Activated CD4-positive, alpha-beta T cell treated with anti-CD3 and anti-CD28 coated beads, Interleukin-2, amount 50 U/mL, for 16 hours (primary cell): ENCODE data around the gene APBA3.

ENCODE experiments used
- DNase-seq: peaks from one replicate; pipeline ENCODE4 v3.0.0-alpha.2; 2020

Gene APBA3

DNA sequence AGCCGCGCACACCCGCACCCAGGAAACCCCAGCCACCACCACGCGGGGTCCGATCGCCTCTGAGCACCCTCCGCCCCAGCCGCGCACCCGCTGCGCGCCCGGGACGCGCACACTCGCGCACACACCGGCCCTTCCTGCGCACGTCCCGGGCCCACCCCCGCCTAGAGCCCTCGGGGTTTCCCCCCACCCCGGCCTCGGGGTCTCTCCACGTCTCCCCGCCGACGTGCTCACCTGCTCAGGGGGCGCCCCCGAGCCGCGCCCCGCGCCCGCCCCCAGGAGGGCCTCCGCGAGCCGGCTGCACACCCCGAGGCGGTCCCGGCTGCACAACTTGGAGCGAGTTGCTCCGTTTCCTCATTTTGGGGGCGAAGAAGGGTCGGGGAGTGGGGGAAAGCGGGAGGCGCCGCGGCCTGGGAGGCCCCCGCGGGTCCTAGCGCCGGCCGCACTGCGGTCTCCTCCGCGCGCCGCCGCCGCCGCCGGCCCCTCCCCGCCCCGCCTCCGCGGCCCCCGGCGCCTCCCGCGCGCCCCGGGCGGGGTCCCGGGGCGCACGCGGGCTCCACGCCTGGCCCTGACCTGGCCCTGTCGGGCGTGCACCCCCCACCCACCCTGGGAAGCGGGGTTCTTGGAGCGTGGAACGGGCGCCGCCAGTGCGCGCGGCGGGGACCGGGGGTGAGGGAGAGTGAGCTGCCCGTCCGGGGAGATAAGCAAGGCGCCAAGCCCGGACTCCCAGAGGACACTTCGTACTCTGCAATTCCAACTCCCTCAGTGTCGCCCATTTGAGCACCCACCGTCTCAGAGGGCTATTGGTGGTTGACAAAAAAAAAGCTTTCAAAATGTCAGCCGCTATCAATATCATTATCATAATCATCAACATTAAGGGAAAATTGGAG, 24.7 kb upstream of the APBA3 start, which contains the start of gene MATK:
MATK (minus strand) TSS at position 444 of the 887 bp plus-strand sequence. CDS start 1,246 bp downstream, outside the sequence.
- DNase-seq: no peak

DNA sequence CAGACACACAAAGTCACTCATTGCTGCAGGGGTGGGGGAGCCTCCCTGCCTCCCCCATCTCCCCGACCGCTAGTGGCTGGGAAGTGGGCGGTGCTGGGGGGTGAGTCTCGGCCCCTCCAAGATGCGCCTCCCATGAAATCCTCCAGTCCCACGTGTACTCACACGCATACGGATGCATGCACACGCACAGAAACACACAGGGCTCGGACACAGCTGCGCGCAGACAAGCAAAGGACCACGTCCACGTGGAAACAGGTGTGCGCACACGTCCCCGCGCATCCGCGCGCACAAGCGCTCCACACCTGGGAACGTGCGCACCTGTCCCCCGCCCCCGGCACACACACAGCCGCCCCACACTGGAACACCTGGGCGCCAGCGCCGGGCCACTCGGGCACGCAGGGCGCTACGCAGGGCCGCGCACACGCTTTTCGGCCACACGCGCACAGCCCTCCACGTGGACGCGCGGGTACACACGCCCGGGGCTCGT, 24.0 kb upstream of the APBA3 start:
- DNase-seq: no peak

DNA sequence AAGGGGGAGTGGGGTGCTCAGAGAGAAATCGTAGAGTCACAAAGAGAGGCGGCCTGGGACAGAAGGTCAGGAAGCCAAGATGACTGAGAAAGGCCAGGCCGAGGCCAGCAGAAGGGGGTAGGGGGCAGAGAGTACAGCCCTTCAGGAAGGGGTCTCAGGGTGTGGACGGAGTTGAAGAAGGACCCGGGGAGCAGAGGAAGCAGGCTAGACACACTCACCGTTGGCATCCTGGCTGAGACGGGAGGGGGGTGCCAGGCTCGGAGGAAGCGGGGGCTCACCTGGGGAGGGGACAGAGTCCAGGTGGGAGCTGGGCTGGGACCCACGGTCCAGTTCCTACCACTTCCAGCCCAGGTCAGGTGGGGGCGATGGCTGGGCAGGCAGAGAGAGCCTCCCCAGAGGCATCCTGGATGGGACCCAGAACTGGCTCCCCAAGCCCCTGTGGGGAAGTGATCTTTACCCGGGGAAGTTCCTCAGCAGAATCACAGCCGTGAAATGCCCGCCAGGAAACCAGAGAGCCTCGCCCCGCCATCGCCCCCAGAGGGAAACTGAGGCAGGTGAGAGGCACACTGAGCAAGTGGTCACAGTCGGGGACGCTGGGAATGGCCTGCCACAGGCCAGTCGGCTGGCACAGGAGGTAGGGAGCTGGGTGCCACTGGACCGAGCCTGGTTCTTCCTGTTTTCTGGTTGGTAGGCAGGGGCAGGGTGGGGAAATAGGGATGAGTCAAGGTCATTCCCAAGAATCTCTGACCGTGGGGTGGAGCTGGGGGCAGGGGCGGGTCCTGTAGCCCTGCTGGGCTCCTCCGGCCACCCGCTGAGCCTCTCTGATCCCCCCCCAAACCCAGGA, 23.3 kb upstream of the APBA3 start:
- no peak for DNase-seq

DNA sequence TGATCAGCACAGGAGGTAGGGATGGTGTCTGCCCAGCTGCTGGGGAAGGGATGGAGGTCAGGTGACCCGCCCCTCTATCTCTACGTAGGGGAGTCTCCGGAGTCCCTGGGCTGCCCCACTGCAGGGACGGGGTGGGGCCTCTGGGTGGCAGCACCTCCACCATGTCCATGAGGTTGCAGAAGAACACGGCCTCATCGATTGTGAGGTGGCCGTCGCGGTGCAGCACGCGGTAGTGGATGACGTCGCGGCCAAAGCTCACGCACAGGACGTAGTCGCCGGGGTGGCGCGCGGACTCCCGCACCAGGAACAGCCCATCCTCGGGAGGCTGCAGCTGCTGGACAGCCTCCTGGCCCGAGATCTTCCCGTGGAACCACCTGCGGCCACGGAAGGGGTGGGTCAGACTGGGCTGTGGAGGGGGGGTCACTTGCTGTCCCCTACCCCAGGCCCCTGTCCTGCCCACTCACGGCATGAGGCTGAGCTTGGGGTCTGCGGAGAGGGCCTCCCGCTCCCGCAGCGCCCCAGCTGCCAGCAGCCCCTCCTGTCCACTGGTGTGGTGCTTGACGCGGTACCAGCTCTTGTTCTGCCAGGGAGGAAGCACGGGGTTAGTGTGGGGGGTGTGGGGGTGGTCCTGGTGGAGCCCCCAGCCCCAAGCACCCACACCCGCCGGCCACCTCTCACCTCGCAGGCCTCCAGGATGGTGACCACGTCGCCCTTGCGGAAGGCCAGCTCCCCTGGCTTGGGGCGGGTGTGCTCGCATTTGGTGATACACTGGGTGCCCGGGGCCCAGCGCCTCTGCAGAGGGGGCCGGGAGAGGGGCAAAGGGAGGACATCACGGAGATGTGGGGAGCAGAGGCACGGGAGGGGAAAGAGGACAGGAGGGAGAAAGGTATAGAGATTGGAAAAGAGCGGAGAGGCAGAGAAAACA, 22.4 kb upstream of the APBA3 start:
- no peak for DNase-seq

DNA sequence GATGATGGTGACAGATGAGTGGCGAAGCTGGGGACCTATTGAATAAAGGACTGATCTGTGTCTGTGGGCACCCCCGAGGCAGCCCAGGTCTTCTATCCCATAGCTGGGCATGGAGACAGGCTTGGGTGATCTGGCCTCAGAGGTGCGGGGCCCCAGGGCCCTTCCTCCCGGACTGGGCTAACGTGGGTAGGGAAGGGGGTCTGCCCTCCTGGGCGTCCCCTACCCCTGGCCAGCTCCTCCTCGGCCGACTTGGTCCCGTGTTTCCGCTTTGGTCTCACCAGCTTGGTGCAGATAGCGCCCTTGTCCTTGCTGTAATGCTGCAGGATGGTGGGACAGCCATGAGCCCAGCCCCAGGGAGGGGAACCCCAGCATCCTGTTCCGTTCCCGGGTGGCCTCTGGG, 21.4 kb upstream of the APBA3 start:
- DNase-seq: no peak

DNA sequence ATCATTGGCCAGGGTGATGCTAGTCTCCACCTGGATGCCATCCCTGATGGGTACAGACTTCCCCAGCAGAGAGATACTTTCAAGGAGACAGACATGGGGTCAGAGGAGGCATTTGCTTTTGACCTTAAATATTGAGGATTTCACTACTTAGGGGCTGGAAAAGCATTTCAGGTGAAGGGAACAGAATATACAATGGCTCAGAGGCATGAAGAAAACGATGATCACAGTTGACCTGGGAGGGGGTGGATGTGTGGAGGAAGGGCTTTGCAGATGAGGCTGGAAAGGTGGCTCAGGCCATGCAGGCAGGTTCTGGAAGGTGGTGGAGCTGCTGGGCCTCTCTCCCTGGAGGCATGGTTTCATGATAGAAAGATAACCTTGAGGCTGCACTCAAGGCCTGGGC, 20.8 kb upstream of the APBA3 start:
- DNase-seq: no peak

DNA sequence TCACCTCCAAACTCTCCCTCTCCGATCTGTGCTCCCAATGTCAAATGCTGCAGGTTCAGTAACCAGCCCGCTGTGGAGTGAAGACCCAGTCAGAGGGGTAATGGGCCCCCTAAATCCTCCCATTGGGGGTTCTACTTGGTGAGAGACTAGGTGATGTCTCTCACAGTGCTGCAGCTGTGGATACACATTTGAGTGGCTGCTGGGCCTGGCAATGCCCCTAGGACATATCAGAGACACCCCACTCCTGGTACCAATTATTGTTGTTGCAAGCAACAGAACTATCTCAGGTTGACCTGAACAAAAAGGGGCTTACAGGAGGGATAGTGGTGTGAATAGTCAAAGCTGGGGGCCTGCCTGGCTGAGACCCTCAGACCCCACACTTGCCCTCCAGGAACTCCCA, 20.1 kb upstream of the APBA3 start:
- DNase-seq: no peak

DNA sequence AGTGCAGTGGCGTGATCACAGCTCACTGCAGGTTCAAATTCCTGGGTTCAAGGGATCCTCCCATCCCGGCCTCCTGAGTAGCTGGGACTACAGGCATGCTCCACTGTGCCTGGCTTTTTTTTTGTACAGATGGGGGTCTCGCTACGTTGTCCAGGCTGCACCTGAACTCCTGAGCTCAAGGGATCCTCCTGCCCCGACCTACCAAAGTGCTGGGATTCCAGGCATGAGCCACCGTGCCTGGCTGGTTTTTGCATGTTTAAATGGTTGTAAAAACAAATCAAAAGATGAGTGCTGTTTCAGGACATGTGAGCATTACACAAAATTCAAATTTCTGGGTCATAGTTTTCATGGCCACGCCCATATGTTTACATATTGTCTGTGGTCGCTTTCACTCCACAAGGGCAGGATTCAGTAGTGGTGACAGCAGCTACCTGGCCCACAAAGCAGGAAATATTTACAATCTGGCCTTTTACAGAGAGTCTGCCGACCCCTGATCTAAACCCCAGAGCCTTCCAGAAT, 19.4 kb upstream of the APBA3 start:
- DNase-seq: no peak

DNA sequence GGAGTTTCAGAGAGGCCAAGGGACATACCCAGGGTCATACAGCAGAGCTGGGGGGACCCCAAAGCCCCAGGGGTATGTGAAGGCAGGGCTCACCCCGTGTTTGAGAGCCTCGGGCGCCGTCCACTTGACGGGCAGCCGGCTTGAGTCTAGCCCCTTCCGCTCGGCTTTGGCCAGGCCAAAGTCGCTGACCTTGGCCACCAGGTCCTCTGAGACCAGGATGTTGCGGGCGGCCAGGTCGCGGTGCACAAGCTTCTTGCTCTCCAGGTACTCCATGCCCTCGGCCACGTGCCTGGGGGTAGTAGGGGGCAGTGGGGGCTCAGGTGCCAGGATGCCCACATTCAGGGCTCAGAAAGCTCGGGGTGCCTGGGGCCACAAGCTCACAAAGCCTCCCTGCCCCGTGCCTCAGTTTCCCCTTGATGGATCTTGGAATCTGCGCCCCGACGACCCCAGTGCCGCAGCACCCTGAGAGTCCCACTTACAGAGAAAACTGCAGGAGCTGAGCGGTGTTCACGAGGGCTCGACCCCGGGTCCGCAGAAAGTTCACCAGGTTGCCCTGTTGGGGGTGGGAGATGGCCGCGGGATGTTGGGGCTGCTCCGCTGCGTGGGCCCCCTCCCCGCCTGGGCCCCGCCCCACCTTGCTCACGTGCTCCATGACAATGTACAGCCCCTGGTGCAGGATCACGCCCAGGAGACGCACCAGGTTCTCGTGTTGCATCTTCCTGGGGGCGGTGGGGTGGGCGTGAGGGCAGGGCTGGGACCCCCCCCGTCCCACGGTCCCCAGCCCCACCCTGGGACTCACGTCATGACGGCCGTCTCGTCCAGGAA, 17.6 kb upstream of the APBA3 start:
- DNase-seq: no peak

DNA sequence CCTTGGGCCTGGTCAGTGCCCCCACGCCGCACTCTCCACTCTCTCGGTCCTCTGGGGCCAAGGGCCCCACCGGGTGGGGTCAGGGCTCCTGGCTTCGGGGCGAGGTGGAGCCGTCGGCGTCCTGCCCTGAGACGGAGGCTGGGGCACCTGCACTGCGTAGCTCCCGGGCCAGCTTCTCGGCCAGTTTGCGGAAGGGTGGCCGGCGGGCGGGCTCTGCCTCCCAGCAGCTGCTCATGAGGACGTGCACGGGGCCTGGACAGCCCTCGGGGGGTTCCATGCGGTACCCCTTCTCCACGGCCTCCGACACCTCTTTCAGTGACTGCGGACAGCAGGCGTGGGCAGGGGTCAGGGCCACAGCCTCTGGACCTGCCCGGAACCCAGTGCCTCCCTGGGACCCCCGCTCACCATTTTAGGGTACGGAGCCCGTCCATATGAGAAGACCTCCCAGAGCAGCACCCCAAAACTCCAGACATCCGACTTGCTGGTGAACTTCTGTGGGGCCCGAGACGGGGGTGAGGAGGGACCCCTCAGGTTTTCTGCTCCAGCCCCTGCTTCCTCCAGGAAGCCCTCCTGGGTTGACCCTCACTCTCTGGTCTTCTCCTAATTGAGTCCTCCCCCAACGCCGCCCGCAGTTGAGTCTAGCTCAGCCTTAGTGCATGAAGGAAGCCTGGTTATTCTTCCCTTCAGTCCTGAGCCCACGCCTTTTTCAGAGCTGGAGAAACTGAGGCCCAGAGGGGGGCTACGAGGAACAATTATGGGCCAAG, 16.8 kb upstream of the APBA3 start:
- no peak for DNase-seq

DNA sequence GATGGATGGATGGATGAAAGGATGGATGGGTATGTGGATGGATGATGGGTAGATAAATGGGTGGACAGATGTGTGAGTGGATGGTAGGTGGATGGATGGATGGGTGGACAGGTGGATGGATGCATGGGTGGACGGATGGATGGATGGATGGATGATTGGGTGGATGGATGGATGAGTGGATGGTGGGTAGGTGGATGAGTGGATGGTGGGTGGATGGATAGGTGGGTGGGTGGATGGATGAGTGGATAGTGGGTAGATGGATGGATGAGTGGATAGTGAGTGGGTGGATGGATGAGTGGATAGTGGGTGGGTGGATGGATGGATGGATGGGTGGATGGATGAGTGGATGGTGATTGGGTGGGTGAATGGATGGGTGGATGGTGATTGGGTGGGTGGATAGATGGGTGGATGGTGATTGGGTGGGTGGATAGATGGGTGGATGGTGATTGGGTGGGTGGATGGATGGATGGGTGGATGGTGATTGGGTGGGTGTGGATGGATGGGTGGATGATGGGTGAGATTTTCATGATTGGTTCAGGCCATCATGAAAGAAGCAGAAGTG, 15.1 kb upstream of the APBA3 start:
- no peak for DNase-seq

DNA sequence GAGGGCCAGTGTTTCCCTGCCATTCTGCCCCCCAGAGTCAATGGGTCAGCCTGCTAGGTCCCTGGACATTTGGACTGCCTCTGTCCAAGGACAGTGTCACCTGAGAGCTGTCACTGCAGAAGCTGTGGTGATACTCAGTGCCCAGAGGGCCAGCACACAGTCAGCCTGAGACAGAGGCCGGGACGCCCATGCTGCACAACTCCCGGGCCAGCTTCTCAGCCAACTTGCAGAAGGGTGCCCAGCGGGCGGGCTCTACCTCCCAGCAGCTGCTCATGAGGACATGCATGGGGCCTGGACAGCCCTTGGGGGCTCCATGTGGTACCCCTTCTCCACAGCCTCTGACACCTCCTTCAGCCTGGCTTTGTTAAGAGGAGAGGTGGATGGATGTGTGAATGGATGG, 14.3 kb upstream of the APBA3 start:
- DNase-seq: no peak

DNA sequence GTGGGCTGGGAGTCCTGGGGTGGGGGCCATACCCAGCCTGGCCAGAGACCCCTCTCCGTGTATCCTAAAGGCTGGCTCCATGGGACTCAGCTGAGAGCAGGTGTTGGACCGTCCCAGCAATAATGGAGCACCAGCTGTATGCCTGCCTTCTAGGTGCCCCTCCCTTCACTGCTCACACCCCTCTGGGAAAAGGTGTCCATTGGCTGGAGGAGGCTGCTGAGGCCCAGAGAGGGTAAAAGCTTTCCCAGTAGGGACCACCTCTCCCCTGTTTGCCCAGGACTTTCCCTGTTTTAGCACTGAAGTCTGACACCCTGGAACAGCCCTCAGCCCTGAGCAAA, 13.9 kb upstream of the APBA3 start:
- DNase-seq: no peak

DNA sequence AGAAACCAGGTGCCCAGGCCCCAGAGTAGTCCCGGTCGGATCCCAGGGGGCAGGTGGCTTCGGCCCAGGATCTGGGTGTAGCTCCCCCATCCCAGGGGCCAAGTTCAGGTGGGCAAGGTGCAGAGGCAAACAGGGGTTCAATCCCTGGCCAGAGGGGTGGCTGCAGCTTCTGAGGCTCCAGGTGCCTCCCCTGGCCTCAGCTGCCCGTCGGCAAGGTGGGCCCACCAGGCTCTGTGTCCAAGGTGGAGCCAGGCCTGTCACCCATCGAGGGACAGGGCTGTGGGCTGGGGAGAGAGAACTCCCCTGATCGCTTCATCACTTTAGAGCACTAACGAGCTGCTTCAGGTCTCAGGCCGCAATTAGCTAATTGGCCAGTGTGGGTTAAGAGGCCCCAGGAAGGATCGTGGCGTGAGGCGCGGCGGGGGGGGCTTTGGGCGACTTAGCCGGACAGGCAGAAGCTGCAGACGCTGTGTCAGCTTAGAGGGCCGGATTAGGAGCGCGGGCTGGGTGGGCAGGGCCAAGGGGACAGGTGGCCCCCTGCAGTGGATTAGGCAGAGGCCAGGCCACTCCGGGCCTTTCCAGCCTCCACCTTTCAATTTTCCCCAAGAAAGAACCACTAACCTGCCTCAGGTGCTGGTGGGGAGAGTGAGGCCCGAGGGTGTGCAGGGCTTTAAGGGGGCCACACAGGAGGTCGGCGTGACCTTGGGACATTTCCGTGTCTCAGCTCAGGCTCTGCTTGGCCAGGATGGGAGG, 13.3 kb upstream of the APBA3 start:
- no peak for DNase-seq

DNA sequence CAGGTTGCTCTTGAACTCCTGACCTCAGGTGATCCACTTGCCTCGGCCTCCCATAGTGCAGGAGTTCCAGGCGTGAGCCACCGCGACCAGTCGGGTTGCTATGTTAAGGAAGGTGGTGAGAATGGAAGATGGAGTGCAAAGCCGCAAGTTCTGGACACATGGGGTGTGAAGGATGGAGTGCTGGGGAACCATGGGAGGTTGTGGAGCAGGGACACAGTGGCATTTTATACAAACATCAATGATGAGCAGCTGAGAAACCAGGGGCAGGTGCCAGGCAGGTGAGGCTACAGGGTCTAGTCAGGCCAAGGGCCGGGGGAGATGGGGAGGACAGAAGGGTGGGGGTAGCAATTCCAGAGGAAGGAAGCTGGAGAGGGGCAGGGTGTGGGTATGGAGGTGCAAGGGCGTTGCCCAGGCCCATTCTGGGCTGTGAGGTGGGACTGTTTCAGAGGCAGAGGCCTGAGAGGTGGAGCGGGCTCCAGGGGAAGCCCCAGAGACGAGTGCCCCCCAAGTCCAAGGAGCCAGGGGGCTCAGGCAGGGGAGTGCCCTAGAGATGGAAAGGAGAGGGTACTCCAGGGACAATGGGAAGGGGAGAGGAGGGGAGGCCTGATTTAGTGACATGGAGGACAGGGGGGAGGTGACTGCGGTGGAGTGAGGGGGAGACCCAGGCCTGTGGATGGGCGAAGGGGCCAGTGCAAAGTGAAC, 12.5 kb upstream of the APBA3 start:
- DNase-seq: no peak

DNA sequence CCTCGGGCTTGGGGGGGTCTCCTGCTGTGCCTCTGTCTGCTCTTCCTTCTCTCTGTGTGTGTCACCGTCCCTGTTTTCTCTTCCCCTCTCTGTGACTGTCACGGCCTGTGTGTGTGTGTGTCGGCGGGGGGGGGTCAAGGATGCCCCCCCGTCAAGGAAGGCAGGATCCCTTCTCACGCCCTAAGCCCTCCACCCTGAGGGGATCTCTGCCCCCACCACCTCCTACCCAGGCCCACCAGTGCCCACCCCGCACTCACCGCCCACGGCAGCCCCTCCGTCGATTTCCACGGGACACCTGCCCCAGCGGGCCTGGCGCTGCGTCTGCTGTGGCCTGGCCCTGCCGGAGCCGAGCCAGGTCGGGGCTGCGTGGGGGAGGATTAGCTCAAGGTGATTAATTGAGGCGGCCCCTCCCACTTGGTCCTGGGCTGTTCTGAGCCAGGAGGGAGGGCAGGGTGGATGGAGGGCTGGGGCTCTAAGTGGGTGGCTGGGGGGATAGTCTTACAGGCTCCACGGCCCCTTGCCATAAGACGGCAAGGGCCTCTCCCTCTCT, 10.5 kb upstream of the APBA3 start, which contains the start of gene RAX2:
RAX2 (minus strand) TSS at position 323 of the 550 bp plus-strand sequence. CDS start 486 bp downstream, outside the sequence.
- DNase-seq: no peak

DNA sequence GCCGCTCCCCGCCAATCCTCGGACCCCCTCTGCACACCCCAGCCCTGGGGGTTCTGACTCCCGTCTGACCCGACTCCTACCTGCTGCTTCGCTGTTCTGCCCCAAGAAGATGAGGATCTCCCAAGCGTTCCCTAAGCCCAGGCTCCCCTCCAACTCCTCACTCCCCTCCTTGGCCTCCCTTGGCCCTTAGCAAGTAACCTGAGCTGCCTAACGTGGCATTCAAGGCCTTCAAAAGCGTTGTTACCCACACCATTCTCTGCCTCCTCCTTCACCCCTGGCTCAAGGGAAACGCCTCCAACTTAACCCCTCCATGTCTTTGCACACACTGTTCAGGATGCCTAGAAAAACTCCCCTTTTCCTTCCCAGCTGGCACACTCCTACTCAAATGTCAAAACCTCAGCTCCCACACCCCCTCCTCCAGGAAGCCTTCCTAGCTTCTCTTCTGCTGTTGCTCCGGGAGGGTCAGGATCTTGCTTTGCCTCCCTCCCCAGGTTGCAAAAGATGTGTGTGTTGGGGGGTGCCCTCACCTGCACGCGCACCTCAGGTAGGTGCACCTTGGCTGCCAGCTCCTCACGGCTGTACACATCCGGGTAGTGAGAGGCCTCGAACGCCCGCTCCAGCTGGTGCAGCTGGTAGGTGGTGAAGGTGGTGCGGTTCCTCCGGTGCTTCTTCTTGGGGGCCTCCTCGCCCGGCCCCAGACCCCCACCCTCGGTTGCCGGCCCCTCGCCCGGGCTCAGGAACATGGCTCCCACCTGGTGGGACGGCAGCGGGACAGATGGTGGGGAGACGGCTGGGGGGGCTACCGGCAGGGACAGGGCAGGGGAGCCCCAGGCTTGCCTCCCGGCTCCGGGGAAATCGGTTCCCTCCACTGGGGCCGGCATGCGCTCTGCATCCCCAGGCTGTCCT, 9.8 kb upstream of the APBA3 start:
- DNase-seq: no peak
